Measurements from ENCODE around the gene HIVEP3.

HIVEP3 gene

GRCh38 chr1:41791667-41792484, 126.8 kb downstream of the HIVEP3 start:
- no peak for DNase-seq (ENCODE audit: low read depth in 1 of 2, low spot score in 1 of 2)

GRCh38 chr1:41790351-41790750, 128.4 kb downstream of the HIVEP3 start:
- no peak for DNase-seq (ENCODE audit: low read depth in 1 of 2, low spot score in 1 of 2)

GRCh38 chr1:41789661-41790330, 128.9 kb downstream of the HIVEP3 start:
- no peak for DNase-seq (ENCODE audit: low read depth in 1 of 2, low spot score in 1 of 2)

DNA sequence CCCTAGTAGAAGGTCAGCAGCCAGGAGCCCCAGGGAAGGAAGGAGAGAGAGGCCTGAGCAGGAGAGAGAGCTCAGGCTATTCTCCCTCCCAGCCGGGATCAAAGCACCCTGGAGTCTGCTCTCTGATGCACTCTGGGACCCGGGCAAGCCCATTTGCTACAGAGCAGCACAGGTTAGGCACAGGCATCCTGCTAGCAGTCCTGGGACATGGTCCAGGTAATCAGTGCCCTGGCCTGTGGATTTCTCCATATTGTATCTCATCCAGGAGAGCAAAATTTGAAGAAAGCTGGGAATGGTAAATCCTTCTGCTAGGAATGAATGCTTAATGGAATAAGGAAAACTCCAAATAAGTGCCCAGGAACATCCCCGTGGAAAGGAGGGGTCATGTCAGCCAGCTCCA, 130.3 kb downstream of the HIVEP3 start:
- DNase-seq (ENCODE audit: low read depth in 1 of 2, low spot score in 1 of 2): no peak

GRCh38 chr1:41784531-41785274, 134.0 kb downstream of the HIVEP3 start:
- DNase-seq (ENCODE audit: low read depth in 1 of 2, low spot score in 1 of 2): no peak

GRCh38 chr1:41783189-41783639, 135.5 kb downstream of the HIVEP3 start:
- DNase-seq (ENCODE audit: low read depth in 1 of 2, low spot score in 1 of 2): peak in 1 of 2 donors; percentile 21

- DNase-seq (ENCODE audit: low read depth in 1 of 2, low spot score in 1 of 2): no peak
These were observed 137.8 kb downstream of the HIVEP3 start for GRCh38 chr1:41780916-41781315.

- no peak for DNase-seq (ENCODE audit: low read depth in 1 of 2, low spot score in 1 of 2)
These were observed 138.4 kb downstream of the HIVEP3 start for GRCh38 chr1:41780322-41780721.

- no peak for DNase-seq (ENCODE audit: low read depth in 1 of 2, low spot score in 1 of 2)
These were observed 139.4 kb downstream of the HIVEP3 start for GRCh38 chr1:41779360-41779759.

- DNase-seq (ENCODE audit: low read depth in 1 of 2, low spot score in 1 of 2): no peak
These were observed 141.0 kb downstream of the HIVEP3 start for GRCh38 chr1:41777695-41778094.

GRCh38 chr1:41776891-41777441, 141.8 kb downstream of the HIVEP3 start:
- no peak for DNase-seq (ENCODE audit: low read depth in 1 of 2, low spot score in 1 of 2)

DNA sequence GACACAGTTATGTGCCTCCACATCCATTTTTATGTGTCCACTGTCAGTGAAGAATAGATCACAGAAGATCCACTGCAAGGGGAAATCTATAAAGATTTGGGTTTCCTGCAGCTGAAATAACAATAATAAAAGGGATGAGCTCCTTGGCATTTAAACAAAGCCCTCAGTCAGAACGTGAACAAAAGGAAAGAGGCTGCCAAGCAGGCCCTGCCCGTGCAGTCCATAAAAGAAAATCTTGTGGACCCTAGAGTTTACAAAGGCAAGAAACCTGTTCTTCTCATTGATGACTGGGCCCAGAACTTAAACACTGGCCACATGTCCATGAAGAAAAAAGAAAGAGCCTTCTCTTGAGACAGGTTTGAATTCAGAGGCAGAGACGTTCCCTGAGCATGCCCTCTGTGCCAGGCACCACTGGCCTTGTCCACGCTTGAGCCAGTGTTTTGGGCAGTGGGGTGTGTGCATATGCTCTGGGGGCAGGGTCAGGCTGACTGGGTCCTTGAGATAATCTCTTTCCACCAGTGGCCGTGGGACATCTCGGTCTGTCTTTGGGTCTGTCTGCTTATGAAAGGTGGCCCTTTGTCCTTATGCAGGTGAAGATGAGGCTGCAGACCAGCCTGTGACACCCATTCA, 142.7 kb downstream of the HIVEP3 start:
- DNase-seq (ENCODE audit: low read depth in 1 of 2, low spot score in 1 of 2): no peak

DNA sequence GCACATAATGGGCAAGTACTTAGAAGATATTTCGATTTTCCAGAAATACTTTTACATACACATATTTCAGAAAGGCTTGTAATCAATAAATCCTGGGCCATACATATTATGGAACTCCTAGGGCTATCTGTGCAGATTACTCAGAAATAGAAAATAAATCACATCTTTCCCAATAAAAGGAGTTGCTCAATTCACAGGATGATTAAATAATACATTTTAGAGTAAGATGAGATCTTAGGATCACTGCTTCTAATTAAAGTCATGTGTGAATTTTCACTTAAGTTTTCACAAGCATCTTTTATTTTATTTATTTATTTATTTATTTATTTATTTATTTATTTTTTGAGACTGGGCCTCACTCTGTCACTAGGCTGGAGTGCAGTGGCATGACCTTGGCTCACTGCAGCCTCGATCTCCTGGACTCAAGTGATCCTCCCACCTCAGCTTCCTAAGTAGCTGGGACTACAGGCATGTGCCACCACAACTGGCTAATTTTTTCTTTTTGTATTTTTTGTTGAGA, 144.2 kb downstream of the HIVEP3 start:
- no peak for DNase-seq (ENCODE audit: low read depth in 1 of 2, low spot score in 1 of 2)

- no peak for DNase-seq (ENCODE audit: low read depth in 1 of 2, low spot score in 1 of 2)
These were observed 144.9 kb downstream of the HIVEP3 start for GRCh38 chr1:41773842-41774241.

DNA sequence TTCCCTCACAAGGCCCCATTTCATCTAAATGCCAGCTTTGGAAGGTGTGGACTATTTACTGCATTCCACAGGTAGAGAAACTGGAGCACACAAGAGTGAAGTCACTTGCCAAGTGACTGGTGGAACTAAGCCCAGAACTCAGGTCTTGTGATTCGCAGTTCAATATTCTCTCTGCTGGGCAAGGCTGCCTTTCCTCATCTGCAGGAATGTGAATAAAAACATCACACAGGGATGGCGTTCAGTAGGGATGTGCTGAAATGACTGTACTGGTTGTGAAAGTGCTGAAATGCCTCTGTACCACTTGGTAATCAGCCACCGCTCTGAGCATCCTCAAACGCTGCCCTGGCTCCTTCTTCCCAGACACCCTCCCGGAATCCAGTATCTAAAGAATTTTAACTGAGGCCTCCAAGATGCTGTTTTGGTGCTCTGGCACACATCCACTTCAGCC, 145.6 kb downstream of the HIVEP3 start:
- no peak for DNase-seq (ENCODE audit: low read depth in 1 of 2, low spot score in 1 of 2)

GRCh38 chr1:41769068-41769467, 149.7 kb downstream of the HIVEP3 start:
- DNase-seq (ENCODE audit: low read depth in 1 of 2, low spot score in 1 of 2): no peak

- no peak for DNase-seq (ENCODE audit: low read depth in 1 of 2, low spot score in 1 of 2)
These were observed 150.1 kb downstream of the HIVEP3 start for GRCh38 chr1:41768583-41768982.

GRCh38 chr1:41767534-41768525, 150.9 kb downstream of the HIVEP3 start:
- no peak for DNase-seq (ENCODE audit: low read depth in 1 of 2, low spot score in 1 of 2)

- DNase-seq (ENCODE audit: low read depth in 1 of 2, low spot score in 1 of 2): no peak
These were observed 152.2 kb downstream of the HIVEP3 start for GRCh38 chr1:41766546-41766945.

DNA sequence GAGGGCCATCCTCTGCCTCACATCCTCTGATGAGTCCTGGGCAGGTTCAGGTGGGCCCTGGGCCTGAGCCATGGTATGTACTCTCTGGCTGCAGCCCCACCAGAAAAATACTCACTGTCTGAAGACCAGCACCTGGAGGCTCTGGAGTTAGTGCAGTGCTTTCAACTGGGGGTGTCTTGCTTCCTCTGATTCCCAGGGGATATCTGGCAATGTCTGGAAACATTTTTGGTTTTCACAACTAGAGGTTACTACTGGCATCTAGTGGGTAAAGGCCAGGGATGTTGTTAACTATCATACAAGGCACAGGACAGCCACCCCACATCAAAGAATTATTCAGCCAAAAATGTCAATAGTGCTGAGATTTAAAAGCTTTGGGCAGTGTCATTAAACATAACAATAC, 152.7 kb downstream of the HIVEP3 start:
- DNase-seq (ENCODE audit: low read depth in 1 of 2, low spot score in 1 of 2): no peak
